GM21576 (cell line): ENCODE measurements around the gene PPM1H.

Source experiments
- ATAC-seq: cut with Tn5 transposase; IDR thresholded peaks from one replicate; pipeline ENCODE4 v1.9.1; 2021; ENCODE audit warnings: mild to moderate bottlenecking, moderate library complexity; ENCODE audit not compliant: unreplicated experiment

The PPM1H gene

GRCh38 chr12:62876938-62877548, 57.9 kb downstream of the PPM1H start:
- no peak for ATAC-seq

DNA sequence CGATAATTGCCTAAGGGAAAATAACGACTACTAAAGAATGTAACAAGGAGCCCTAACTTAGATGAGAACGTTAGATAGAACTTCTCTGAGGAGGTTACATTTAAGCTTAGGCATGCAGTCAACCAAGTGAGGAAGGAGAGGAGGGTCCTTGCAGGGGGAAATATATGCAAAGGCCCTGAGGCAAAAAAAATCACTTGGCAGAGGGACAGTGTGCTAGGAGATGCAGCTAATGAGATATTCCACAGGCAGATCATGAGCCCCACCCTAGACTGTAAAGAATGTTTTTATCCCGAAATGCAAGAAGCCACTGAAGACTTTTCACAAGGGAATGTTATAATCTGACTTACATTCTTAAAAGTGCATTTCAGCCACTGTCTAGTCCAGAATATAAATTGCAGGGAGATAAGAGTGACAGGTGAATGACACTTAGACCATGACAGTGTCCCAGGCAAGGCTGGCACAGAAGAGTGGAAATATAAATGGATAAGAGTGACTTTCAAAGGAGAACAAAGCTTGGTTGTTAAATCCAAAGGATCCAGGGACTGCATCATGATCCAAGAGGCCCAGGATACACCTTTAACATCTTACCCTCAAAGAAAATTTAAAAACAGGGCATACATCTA, 61.0 kb downstream of the PPM1H start:
- no peak for ATAC-seq

- no peak for ATAC-seq
Measured at GRCh38 chr12:62873116-62873825, 61.7 kb downstream of the PPM1H start.

DNA sequence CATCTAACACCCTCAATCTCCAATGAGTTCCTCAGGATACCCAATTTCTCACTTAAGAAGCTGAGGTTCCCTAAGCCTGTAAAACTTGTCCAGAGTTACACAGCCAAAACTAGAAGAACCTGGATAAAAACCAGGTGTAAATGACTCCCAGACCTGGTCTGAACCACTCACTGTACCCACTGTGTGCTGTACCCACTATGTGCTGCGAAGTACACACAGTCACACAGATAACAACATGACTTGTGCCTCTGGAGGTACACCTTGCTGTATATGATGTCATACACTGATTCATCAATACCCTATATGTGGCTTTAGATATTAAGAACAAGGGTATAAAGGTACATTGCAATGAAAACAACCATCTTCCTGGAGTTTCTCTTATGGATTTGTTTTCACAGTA, 66.1 kb downstream of the PPM1H start:
- no peak for ATAC-seq

- ATAC-seq = no peak
Measured at GRCh38 chr12:62866451-62867082, 68.4 kb downstream of the PPM1H start.

DNA sequence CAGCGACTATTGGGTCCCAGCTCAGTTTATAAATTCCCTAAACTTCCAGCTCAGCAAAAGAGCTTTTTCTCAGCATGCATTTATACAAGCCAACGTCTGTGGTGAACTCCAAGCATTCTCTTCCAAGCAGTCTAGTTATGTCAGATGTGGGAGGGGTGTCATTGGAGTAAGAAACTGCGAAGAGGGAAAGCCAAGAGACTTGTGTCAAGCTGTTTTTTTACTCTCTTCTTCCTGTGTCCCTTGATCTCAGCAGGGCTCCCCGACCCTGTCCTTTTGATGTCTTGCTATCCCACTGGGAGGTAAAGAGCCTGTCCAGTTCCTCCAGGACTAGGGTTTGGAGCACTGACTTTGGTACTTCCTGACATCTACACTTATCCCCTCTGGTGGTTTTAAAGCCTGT, 69.0 kb downstream of the PPM1H start:
- ATAC-seq = no peak

DNA sequence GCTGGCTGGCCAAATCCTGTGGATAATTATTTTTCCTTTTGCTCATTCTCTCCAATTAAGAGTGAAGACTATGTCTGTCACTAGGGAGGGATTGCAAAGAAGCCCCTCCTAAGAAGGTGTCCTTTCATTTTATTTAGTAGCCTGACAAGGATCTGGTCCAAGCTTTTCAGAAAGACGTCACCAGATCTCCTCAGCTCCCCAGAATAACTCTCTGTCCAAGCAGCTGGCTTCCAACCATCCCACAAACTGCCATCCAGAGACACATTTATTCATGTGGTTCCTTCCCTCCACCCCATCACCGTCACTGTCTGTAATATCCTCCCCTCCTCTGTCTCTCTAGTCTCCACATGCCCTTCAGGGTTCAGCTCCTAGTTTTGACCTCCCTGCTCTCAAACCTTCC, 69.9 kb downstream of the PPM1H start:
- ATAC-seq = no peak

DNA sequence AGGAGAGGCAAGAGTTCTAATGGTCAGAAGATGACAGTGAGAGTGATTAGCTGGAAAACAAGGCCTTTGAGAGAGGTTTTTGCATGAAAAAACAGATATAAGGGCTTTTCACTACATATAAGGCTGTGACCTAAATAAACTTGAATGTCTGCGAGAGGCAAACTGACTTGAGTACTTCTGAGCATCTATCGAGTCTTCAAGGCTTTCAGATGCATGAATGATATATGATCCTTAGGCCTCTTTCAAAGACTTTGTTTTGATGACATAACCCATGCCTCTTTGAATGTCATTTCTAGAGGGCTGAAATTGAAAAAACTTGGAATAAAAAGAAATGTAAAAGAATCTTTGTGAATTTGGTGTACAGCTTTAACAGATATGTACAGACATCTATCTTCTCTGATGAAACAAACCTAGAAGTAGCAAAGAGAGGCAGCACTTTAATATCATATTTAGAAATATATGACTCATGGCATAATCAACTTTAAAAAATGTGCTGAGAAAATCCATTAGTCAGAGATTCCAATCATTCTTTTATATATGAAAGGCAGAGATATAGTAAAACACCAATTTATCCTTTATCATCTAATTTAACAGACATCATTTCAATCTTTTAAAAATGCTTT, 72.6 kb downstream of the PPM1H start:
- ATAC-seq = no peak

DNA sequence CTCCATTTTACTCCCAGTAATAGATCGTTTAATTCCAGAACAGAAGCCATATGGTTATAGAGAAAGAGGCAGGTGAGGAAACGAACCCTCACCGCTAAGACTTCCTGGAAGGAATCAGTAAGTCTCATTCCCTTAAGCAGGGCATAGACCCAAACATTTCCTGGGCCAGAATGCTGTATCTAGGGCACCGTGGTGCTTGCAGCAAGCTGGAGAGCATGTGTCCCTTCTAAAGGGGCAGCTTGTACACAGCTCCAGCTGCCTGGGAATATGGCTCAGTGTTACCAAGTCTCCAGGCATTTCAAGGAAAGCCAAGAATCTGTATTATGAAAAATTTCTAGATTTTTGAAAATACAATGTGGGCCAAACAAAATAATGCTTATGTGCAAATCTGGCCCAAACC, 73.4 kb downstream of the PPM1H start:
- no peak for ATAC-seq

DNA sequence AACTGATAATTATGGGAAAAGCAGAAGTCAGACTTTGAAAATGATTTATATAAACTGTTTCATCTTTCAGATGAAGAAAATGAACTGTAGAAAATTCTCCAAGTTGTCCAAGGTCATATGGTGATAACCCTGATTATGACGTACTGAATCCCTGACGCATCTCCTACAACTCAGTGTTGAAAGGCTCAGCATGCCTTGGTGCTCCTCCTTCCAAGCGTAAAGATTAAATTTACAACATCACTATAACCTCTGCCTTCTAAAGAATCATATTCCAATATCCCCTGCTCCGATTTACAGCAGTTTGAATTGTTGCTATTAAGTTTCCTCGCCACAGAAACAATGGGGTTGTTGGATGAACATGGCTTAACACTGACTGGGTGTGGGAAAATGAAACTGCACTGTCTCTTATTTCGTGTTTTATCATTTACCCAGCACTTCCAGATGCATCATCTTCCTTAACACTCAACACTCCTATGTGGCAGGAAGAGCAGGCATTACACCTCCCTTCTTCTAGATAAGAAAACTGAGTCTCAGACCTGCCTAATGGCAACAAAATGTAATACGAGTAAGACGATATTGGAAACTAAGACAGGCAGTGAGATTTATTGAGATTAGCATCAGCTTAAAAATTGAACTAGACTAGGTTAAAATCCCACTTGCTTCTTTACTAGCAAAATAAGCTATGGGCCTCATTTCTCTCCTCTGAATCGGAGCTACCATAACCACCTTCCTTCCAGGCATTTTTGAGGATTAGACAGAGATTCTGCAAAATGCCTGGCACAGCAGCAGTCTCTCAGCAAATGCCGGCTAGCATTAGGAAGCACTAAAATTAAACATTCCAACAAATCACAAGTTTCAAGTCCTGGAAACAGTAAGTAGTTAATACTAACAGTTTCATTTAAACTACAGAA, 74.2 kb downstream of the PPM1H start:
- ATAC-seq = no peak

DNA sequence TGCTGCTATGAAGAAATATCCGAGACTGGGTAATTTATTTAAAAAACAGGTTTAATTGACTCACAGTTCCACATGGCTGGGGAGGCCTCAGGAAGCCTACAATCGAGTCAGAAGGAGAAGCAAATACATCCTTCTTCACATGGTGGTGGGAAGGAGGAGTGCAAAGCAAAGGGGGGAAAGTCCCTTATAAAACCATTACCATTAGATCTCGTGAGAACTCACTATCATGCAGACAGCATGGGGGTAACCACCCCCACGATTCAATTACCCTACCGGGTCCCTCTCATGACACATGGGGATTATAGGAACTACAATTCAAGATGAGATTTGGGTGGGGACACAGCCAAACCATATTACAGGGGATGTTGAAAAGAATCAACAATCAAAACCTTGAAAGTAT, 74.9 kb downstream of the PPM1H start:
- no peak for ATAC-seq

DNA sequence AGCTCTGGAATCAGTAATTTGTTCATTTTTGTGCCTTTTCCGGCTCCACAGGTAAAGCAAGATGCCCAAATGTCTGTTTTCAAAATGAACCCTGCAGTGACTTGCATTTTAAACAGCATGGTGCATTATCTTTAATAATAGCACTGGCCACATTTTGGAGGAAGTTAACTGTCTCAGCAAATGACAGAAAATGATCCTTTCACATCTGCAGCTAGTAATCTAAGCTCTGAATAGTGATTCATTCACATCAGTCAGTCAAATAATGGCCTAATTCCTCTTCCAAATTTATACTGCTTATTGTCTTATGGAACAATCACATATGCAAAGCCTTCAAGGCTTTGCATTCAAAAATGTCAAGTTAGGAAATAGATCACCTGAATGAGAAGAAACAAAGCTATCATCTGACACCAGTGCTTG, 75.6 kb downstream of the PPM1H start:
- no peak for ATAC-seq

GRCh38 chr12:62856454-62856853, 78.5 kb downstream of the PPM1H start:
- ATAC-seq = no peak

DNA sequence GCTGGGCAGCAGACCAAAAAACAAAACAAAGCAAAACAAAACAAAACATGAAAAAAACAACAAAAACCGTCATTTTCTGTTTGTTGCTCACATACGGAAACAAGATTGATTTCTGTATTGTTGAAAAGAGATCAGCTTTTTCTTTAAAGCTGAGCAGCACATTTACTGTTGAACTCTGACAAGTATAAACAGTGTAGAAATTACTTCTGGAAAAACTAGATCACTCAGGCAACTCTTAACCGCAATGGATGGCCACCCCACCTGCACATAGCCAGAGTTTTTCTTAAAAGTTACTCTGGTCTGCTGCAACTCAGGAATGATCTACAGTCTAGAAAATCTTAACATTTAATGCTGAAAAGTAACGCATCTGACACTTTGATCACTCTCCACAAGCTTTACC, 80.9 kb downstream of the PPM1H start:
- no peak for ATAC-seq

- no peak for ATAC-seq
Measured at GRCh38 chr12:62849398-62849797, 85.6 kb downstream of the PPM1H start.

GRCh38 chr12:62848418-62848817, 86.5 kb downstream of the PPM1H start:
- ATAC-seq = no peak

- ATAC-seq = no peak
Measured at GRCh38 chr12:62847709-62848108, 87.2 kb downstream of the PPM1H start.

- no peak for ATAC-seq
Measured at GRCh38 chr12:62846491-62846890, 88.5 kb downstream of the PPM1H start.

DNA sequence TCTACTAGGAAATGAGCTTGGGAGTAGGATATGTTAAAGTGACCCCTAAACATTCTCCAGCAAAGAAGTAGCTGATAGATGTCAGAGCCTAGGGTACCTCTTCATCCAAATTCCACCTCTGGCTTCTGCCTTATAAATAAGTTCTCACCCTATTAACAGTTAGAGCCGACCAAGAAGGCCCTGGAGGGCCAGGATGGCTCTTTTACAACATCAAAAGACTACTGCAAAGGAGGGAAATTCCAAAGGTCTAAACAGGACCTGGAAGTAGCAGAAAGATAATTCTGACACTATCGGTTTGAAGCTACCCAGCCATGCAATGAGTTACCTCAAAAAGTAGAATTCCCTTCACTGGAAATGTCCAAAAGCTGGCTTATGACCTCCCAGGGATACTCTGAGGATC, 90.0 kb downstream of the PPM1H start:
- no peak for ATAC-seq

GRCh38 chr12:62843716-62844115, 91.2 kb downstream of the PPM1H start:
- no peak for ATAC-seq
